Measurements from ENCODE around the gene SEPHS1. TPM values are rescaled to one million over a fixed set of nuclear protein-coding genes. Genes with fewer than 3 reads are reported as not detected.

Gene SEPHS1
- total and polyA plus RNA-seq, 2 donors (not counting 1 experiment from before 2014, with no cell fraction given), result 14.7 to 29.1 TPM

DNA sequence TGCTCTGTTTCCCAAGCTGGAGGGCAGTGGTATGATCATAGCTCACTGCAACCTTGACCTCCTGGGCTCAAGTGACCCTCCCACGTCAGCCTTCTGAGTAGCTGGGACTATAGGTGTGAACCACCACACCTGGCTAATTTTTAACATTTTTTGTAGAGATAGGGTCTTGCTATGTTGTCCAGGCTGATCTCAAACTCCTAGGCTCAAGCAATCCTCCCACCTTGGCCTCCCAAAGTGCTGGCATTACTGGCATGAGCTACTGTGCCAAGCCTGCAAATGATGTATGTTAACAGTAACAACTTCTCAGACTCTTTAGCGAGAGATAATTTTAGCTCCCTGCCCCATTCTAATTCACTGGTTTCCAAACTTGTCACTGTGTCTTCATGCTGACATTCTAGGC is 27.7 kb upstream of the SEPHS1 start:
- WGBS (ENCODE audit: insufficient coverage), result 100% methylated on average over 1 of the region's 2 CpGs
- no peak overlapping the region for H3K4me3 ChIP-seq (ENCODE audit: control extremely low read depth in 1 of 5, extremely low read depth in 1 of 5, insufficient read depth in 1 of 5, low read depth in 2 of 5, low read length in 4 of 5)
- POLR2A ChIA-PET, result no interaction called here
- Mint-ChIP-seq H3K4me3 (no peak overlapping the region), H3K27ac (no peak overlapping the region), H3K4me1 (no peaks in the 10 kb centered on the region), H3K27me3 (peaks cover 23% of the 10 kb centered on the region), H3K9me3 (ENCODE audit: insufficient read depth) (no peaks in the 10 kb centered on the region)
- H3K4me1 ChIP-seq (ENCODE audit: control insufficient read depth in 2 of 2, insufficient read depth in 2 of 2, low read length in 2 of 2), result no peaks in the 10 kb centered on the region
- ATAC-seq (ENCODE audit: low read depth) (no peak), DNase-seq (no peak)
- H3K4me2 ChIP-seq (replicated peaks; ENCODE audit: low read depth, low read length, poor library complexity, severe bottlenecking), result no peak overlapping the region
- H3K27ac ChIP-seq (ENCODE audit: low read length in 2 of 2), result no peak overlapping the region
- no peaks in the 10 kb centered on the region for H4K20me1 ChIP-seq (ENCODE audit: control insufficient read depth, insufficient read depth, low read length, poor library complexity, severe bottlenecking)
- peaks cover 0 to 4% (median 0%) of the 10 kb centered on the region in 3 donors for H3K9me3 ChIP-seq (ENCODE audit: control extremely low read depth in 1 of 3, control insufficient read depth in 2 of 3, insufficient read depth in 1 of 3, low read length in 2 of 3)
- H3K9ac ChIP-seq (ENCODE audit: low read length), result no peak overlapping the region
- H3K79me2 ChIP-seq (ENCODE audit: control insufficient read depth, insufficient read depth, low read length), result no peaks in the 10 kb centered on the region
- CTCF ChIA-PET, result interaction anchor here (0.7 to 3.1 kb wide), 3 partner anchors 64 to 768 kb away, joined by 5 to 9 read pairs (median 6); no protein-coding TSS in a partner anchor
- H3K27me3 ChIP-seq (replicated peaks in 1 of 4; ENCODE audit: control extremely low read depth in 1 of 4, control insufficient read depth in 3 of 4, insufficient read depth in 4 of 4, low read length in 3 of 4), result peaks cover 0 to 6% (median 2%) of the 10 kb centered on the region in 4 experiments
- no peak overlapping the region for H2AFZ ChIP-seq (ENCODE audit: insufficient read depth, low read depth, low read length, poor library complexity, severe bottlenecking)
- no peaks in the 10 kb centered on the region for H3K36me3 ChIP-seq (replicated peaks in 1 of 2; ENCODE audit: control extremely low read depth in 1 of 2, control insufficient read depth in 1 of 2, extremely low read depth in 1 of 2, insufficient read depth in 2 of 2, low read length in 1 of 2)
- intact Hi-C loops (cut with micrococcal nuclease), result no loop called here
- no peak for TF ChIP-seq EZH2 (IDR thresholded peaks at IDR 0.05; ENCODE audit: borderline replicate concordance, insufficient read depth, low read depth, low read length, poor library complexity, severe bottlenecking)
- TF ChIP-seq, protein P1, sequence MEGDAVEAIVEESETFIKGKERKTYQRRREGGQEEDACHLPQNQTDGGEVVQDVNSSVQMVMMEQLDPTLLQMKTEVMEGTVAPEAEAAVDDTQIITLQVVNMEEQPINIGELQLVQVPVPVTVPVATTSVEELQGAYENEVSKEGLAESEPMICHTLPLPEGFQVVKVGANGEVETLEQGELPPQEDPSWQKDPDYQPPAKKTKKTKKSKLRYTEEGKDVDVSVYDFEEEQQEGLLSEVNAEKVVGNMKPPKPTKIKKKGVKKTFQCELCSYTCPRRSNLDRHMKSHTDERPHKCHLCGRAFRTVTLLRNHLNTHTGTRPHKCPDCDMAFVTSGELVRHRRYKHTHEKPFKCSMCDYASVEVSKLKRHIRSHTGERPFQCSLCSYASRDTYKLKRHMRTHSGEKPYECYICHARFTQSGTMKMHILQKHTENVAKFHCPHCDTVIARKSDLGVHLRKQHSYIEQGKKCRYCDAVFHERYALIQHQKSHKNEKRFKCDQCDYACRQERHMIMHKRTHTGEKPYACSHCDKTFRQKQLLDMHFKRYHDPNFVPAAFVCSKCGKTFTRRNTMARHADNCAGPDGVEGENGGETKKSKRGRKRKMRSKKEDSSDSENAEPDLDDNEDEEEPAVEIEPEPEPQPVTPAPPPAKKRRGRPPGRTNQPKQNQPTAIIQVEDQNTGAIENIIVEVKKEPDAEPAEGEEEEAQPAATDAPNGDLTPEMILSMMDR (IDR thresholded peaks at IDR 0.05), result no peak

DNA sequence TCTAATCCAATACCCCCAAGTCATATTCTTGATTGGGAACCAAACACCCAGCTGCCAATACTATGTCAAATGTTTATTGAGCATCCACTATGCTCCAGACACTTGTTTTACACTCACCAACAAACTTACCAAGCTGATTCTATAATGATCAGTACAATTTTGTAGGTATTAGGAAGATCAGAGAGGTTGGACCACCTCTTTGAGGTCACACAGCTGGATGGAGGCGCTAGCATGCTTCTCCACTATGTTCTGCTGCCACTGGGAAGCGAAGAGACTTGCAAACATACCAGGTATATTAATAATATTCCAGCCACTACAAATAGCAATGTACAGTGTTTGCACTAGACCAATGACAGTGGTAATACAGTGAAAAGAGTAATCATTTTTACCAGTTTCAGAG is 25.6 kb upstream of the SEPHS1 start:
- ATAC-seq (ENCODE audit: low read depth) (no peak), DNase-seq (no peak)
- no peaks in the 10 kb centered on the region for H3K4me1 ChIP-seq (ENCODE audit: control insufficient read depth in 2 of 2, insufficient read depth in 2 of 2, low read length in 2 of 2)
- H3K9ac ChIP-seq (ENCODE audit: low read length), result no peak overlapping the region
- H3K27ac ChIP-seq (ENCODE audit: low read length in 2 of 2), result no peak overlapping the region
- no CpG with 5 or more reads among the region's 2 CpGs for WGBS (ENCODE audit: insufficient coverage)
- Mint-ChIP-seq H3K4me3 (no peak overlapping the region), H3K27me3 (peaks cover 10% of the 10 kb centered on the region), H3K27ac (no peak overlapping the region), H3K9me3 (ENCODE audit: insufficient read depth) (no peaks in the 10 kb centered on the region), H3K4me1 (no peaks in the 10 kb centered on the region)
- ChIA-PET CTCF (interaction anchor here (0.7 to 6.1 kb wide), 7 partner anchors 15 to 286 kb away, joined by 3 to 68 read pairs (median 4); partner anchors contain the start of gene PRPF18), POLR2A (no interaction called here)
- intact Hi-C loops (cut with micrococcal nuclease), result no loop called here
- H3K79me2 ChIP-seq (ENCODE audit: control insufficient read depth, insufficient read depth, low read length), result no peaks in the 10 kb centered on the region
- no peak overlapping the region for H3K4me2 ChIP-seq (replicated peaks; ENCODE audit: low read depth, low read length, poor library complexity, severe bottlenecking)
- peaks cover 0 to 2% (median 0%) of the 10 kb centered on the region in 3 donors for H3K9me3 ChIP-seq (ENCODE audit: control extremely low read depth in 1 of 3, control insufficient read depth in 2 of 3, insufficient read depth in 1 of 3, low read length in 2 of 3)
- H3K36me3 ChIP-seq (replicated peaks in 1 of 2; ENCODE audit: control extremely low read depth in 1 of 2, control insufficient read depth in 1 of 2, extremely low read depth in 1 of 2, insufficient read depth in 2 of 2, low read length in 1 of 2), result no peaks in the 10 kb centered on the region
- TF ChIP-seq, protein P1 (IDR thresholded peaks at IDR 0.05), result no peak
- TF ChIP-seq EZH2 (IDR thresholded peaks at IDR 0.05; ENCODE audit: borderline replicate concordance, insufficient read depth, low read depth, low read length, poor library complexity, severe bottlenecking), result no peak
- H3K27me3 ChIP-seq (replicated peaks in 1 of 4; ENCODE audit: control extremely low read depth in 1 of 4, control insufficient read depth in 3 of 4, insufficient read depth in 4 of 4, low read length in 3 of 4), result no peaks in the 10 kb centered on the region
- H4K20me1 ChIP-seq (ENCODE audit: control insufficient read depth, insufficient read depth, low read length, poor library complexity, severe bottlenecking), result no peaks in the 10 kb centered on the region
- H2AFZ ChIP-seq (ENCODE audit: insufficient read depth, low read depth, low read length, poor library complexity, severe bottlenecking), result no peak overlapping the region
- H3K4me3 ChIP-seq (ENCODE audit: control extremely low read depth in 1 of 5, extremely low read depth in 1 of 5, insufficient read depth in 1 of 5, low read depth in 2 of 5, low read length in 4 of 5), result no peak overlapping the region
